GM21737 (cell line): ENCODE results near the gene KIF2A.
"Not testable (repeated sequence)": the region's sequence is repeated elsewhere in the genome, so short reads cannot be mapped to it uniquely, and the experiment has no call there.

Experiments used
- ATAC-seq: cut with Tn5 transposase; IDR thresholded peaks from one replicate; pipeline ENCODE4 v1.9.1; 2021; ENCODE audit warnings: mild to moderate bottlenecking, moderate library complexity; ENCODE audit not compliant: unreplicated experiment

KIF2A gene

GRCh38 chr5:62289813-62290212 is 16.2 kb upstream of the KIF2A start:
- ATAC-seq = no peak

DNA sequence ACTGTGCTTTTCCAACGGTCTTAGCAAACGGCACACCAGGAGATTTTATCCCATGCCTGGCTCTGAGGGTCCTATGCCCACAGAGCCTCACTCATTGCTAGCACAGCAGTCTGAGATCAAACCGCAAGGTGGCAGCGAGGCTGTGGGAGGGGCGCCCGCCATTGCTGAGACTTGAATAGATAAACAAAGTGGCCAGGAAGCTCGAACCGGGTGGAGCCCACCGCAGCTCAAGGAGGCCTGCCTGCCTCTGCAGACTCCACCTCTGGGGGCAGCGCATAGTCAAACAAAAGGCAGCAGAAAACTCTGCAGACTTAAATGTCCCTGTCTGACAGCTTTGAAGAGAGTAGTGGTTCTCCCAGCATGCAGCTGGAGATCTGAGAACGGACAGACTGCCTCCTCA is 14.2 kb upstream of the KIF2A start:
- ATAC-seq = not testable (repeated sequence)

DNA sequence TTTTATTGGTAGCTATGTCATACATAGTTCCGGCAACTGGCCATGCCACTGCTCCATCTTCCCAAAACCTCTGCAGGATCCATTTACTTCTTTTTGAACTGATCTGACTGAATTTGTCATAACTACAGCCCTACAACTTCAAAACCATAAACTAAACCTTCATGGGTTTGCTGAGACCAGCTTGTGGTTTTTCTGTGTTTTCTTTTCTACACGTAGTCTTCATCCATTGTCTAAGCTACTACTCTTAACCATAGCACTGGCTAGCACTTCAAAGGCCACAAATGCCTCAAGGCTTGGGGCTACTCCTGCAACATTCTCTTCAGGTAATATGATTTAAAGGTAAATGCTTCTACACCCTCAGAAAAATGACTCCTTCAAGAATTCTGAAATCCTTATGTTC is 9.0 kb upstream of the KIF2A start:
- ATAC-seq = no peak

- no peak for ATAC-seq
Measured at GRCh38 chr5:62298118-62298517, 7.9 kb upstream of the KIF2A start.

- no peak for ATAC-seq
Measured at GRCh38 chr5:62299101-62299500, 6.9 kb upstream of the KIF2A start.

GRCh38 chr5:62299600-62299999 is 6.4 kb upstream of the KIF2A start:
- ATAC-seq = no peak

- no peak for ATAC-seq
Measured at GRCh38 chr5:62305358-62305714, 670 bp upstream of the KIF2A start.

GRCh38 chr5:62306323-62306895 is 403 bp downstream of the KIF2A start:
- ATAC-seq = peak; percentile 18

DNA sequence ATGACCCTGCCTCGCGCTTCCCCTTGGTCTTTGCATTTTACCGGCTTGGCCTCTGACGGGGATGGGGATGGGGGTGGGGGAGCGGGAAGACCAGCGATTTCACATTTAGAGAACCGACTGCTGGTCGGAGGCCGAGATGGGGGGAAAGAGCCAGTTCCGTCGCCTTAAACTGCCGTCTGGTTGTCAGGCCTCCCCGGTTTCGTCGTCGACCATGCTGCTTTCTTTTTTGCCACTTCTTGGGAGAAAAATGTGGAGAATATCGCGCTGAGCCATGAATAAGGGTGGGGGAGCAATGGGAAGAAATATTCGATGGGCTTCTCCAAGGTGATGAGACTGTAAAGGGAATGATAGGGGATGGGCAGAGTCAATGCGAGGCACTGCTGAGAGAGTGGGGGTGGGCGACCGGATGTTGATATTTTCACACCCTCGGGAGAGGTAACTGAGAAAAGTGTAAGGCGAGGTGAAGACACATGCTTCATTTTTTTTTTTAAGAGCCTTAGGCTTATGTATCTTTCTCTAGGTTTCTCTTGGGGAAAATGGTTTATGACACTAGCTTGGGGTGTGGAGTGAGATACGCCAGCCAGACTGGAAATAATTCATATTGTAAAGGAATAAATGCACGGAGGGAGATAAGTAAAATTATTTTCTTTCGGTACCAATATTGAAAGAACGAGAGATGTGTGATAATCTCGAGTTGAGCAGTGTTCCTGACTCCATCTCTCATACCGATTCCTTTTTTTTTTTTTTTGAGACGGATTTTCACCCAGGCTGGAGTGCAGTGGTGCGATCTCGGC is 1.1 kb downstream of the KIF2A start:
- peak; percentile 1 for ATAC-seq

DNA sequence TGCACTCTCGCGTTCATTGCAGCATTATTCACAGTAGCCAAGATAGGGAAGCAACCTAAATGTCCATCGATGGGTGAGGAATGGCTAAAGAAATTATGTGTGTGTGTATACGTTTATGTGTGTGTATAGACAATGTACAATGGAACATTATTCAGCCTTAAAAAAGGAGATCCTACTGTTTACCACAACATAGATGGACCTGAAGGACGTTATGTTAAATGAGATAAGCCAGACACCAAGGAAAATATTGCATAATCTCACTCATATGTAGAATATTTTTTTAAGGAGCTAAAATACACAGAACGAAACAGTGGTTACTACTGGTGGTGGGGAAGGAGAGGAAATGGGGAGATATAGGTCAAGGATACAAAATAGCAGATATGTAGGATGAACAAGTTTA is 2.4 kb downstream of the KIF2A start:
- ATAC-seq = no peak

DNA sequence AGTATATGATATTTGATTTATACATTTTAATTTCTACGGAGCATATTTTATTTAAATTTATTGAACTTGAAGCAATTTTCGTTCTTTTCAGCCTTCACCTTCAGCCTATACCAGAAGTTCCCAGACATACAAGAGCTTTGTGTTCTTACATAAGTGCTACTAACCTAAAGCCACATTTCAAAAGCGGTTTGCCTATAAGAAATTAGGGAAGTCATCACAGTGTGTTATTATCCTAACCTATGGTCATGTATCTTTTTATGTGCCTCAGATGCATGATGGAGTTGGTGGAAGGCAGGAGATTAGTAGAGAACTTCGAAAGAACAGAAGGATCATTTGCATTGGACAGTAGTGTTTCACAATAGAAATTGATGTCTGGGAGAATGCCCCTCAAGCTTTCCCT is 3.1 kb downstream of the KIF2A start:
- ATAC-seq = no peak

- no peak for ATAC-seq
Measured at GRCh38 chr5:62310426-62311143, 4.6 kb downstream of the KIF2A start.

DNA sequence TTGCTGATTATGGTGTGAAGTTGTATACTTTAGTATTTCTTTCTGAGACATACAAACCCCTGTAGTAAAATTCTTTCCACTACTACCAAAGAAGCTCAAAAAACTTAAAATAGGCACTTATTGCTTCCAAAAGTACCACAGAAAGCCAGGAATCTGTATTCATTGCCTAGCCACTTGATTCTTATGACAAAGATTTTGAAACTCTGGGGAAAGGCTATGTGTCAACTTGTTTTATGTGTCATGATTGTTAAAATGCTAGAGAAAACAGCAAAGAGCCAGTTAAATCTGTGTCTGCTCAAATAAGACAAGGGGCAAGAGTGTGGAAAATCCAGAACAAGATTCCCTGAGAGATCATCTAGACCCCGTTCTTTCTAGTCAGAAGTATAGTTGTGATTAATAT is 6.0 kb downstream of the KIF2A start:
- no peak for ATAC-seq

DNA sequence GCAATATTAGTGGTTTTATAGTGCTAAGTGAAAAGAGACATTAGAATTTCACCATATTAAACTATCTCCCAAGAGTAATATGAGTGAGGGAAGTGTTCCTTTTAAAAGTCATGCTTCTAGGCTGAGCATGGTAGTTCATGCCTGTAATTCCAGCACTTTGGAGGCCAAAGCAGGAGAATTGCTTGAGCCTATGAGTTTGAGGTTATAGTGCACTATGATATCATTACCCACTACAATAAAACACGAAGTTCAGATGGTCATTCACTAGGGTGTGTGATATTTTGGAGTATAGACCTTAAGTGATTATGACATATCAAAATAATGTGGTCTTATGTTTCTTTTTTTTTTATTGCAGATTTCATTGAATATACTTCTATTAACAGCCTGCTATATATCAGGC is 6.7 kb downstream of the KIF2A start:
- no peak for ATAC-seq

- no peak for ATAC-seq
Measured at GRCh38 chr5:62314213-62314830, 8.3 kb downstream of the KIF2A start.

DNA sequence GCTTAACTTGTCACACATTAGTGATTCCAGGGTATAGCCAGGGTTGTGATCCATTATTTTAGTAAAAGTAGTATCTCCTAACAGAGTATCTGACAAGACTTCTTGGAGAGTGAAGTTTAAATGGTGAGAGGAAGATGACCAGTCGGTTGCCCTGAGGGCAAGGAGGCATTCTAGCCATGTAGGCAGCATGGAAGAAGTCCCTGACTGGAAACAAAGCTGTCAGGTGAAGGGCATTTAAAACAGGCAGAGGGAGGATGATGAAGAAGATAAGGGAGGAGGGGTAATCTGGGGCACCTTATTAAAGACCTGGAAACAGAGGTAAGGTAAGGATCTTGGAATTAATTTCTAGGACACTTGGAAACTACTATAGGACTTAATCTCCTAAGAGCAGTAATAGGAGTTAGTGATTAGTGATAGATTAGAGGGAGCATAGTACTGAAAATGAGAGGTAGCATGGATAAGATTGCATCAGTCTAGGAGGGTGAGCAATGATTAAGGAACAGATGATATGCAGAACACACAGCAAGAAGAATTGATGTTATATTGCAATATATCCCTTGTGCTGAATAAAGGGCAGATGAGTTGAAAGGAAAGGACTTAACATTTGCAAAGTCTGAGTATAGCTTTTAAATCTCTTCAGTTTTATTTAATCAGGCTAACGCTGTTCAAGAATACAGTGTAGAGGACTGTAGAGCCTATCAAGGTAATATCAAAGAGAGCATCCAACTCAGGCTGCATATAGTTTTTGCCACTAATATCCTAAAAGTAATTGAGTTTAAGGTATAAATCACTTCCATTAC is 9.6 kb downstream of the KIF2A start:
- no peak for ATAC-seq

- ATAC-seq = no peak
Measured at GRCh38 chr5:62316176-62316502, 10.1 kb downstream of the KIF2A start.

- ATAC-seq = no peak
Measured at GRCh38 chr5:62317810-62318209, 11.8 kb downstream of the KIF2A start.

DNA sequence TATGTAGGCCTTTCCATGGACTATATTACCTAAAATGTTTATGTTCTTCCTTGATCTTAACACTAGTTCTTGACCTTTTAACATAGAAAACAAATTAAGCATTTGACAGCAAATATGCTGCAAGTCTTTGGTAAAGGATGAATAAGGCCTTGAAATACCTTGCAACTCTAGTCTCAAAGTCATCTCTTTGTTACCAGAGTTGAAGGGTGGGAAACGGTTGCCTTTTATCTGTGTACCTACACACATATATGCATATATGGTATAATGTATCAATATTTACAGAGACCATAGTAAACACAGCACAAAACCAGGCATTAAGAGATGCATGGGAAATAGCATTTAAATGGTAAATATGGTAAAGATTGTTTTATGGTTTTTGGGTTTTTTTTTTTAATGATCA is 16.5 kb downstream of the KIF2A start:
- ATAC-seq = no peak

DNA sequence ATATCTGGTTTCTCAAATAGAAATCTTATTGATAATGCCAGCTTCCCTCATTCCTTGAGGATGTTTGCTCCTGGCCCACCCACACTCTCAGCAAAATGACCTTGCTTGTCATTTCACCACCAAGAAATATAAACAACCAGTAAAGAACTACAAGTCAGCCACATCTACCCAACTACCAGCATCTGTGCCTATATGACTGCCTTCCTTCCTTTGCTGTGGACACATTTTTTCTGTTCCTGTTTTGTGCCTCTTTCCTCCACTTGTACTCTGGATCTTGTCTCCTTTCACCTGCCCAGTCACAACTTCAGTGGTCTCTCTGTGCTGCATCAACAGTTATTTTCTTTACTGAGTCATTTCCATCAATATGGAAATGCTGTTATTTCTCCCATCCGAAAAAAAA is 20.3 kb downstream of the KIF2A start:
- ATAC-seq = peak; percentile 81

DNA sequence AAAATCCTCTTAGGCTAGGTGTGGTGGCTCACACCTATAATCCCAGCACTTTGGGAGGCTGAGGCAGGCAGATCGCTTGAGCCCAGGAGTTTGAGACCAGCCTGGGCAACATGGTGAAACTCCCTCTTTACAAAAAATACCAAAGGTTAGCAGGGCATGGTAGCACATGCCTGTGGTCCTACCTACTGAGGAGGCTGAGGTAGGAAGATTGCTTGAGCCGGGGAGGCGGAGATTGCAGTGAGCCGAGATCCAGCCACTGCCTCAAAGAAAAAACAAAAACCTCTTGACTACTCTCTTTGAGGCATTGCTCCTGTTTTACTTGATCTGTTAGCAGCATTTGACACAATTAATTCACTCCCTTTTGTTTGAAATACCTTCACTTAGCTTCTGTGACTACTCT is 20.7 kb downstream of the KIF2A start:
- ATAC-seq = no peak
